ENCODE measurements around the gene RGS6. TPM values are rescaled to one million over a fixed set of nuclear protein-coding genes. Genes with fewer than 3 reads are reported as not detected.

RGS6 gene
- total RNA-seq, 3 donors from 2014 or later: 3.4 to 9.2 (median 4.5) TPM

DNA sequence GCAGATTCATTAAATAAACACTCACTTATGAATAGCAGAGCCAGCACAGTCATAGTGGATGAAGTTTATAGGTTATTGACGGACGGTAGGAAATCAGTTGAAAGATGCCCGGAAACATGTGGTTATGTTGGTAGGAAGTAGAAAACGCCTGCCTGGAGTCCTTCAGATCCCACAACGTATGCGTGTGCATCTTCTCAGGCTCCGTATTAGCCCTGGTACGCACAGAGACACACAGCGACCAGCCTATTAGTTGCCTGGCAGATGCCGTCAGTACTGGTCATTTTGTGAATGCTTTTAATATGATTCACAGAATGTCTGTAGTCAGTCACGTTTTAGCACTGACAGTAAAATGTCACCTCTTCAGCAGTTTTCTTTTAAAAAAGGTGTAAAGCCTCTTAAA is 196.4 kb downstream of the RGS6 start:
- Histone ChIP-seq H3K36me3 (no peaks in the 10 kb centered on the region), H3K4me1 (no peaks in the 10 kb centered on the region), H3K4me3 (no peak overlapping the region), H3K27me3 (no peaks in the 10 kb centered on the region), H3K9me3 (peaks cover 0 to 3% of the 10 kb centered on the region in 2 donors), H3K27ac (no peak overlapping the region)
- DNase-seq (ENCODE audit: low spot score in 2 of 2): no peak
- no peak for TF ChIP-seq POLR2A (IDR thresholded peaks at IDR 0.05)
- TF ChIP-seq, protein P1, sequence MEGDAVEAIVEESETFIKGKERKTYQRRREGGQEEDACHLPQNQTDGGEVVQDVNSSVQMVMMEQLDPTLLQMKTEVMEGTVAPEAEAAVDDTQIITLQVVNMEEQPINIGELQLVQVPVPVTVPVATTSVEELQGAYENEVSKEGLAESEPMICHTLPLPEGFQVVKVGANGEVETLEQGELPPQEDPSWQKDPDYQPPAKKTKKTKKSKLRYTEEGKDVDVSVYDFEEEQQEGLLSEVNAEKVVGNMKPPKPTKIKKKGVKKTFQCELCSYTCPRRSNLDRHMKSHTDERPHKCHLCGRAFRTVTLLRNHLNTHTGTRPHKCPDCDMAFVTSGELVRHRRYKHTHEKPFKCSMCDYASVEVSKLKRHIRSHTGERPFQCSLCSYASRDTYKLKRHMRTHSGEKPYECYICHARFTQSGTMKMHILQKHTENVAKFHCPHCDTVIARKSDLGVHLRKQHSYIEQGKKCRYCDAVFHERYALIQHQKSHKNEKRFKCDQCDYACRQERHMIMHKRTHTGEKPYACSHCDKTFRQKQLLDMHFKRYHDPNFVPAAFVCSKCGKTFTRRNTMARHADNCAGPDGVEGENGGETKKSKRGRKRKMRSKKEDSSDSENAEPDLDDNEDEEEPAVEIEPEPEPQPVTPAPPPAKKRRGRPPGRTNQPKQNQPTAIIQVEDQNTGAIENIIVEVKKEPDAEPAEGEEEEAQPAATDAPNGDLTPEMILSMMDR (IDR thresholded peaks at IDR 0.05): no peak
- no peak for TF ChIP-seq POLR2AphosphoS5 (IDR thresholded peaks at IDR 0.05)
- intact Hi-C loops (cut with DNase I; ENCODE audit: low total_unique reads): loop anchor here (10.0 kb wide), 1 partner anchor 1034 kb away; no protein-coding TSS in a partner anchor

DNA sequence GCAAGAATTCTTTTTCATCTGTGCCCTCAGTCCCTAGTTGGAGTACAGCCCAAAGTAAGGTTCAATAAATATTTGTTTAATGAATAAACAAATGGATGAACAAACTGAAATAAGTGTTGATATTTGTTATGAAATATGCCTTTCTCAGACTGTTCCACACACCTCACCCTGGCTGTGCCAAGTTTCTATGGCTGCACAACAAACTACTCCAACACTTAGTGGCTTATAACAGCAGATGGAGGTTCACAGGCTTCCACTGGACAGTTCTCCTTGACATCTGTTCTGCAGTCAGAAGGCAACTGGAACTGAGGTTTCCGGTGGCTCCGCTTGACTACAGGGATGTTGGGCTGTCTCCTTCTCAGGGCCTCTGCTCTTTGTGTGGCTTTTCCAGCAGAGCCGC is 197.1 kb downstream of the RGS6 start:
- Histone ChIP-seq H3K4me3 (no peak overlapping the region), H3K9me3 (peaks cover 0 to 3% of the 10 kb centered on the region in 2 donors), H3K36me3 (no peaks in the 10 kb centered on the region), H3K27me3 (no peaks in the 10 kb centered on the region), H3K27ac (peak overlapping the region in 1 of 2 donors; percentile 0), H3K4me1 (no peaks in the 10 kb centered on the region)
- TF ChIP-seq POLR2AphosphoS5 (IDR thresholded peaks at IDR 0.05) (no peak), POLR2A (IDR thresholded peaks at IDR 0.05) (no peak)
- TF ChIP-seq, protein P1 (IDR thresholded peaks at IDR 0.05): no peak
- peak; percentile 32 to 60 for DNase-seq (ENCODE audit: low spot score in 2 of 2)
- intact Hi-C loops (cut with DNase I; ENCODE audit: low total_unique reads): loop anchor here (10.0 kb wide), 1 partner anchor 1034 kb away; no protein-coding TSS in a partner anchor

DNA sequence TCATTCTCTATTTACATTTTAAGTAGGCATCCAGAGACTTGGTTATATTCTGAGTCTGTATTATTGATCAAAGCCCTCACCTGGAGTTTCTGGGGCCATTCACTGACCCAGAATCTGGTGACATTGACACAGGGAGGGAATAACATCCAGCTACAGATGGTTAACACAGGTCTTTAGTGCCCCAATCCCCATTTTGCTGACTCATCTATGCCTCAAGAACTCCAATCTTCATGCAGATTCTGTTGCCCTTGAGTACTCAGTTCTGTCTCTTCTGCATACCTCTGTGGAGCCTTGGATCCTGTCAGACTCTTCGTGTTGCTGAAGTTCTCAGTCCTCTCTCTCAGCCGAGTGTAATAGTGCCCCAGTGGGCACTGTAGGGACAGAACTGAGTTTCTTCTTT is 208.9 kb downstream of the RGS6 start:
- TF ChIP-seq POLR2AphosphoS5 (IDR thresholded peaks at IDR 0.05) (no peak), POLR2A (IDR thresholded peaks at IDR 0.05) (no peak)
- TF ChIP-seq, protein P1 (IDR thresholded peaks at IDR 0.05): no peak
- no peaks in the 10 kb centered on the region for H3K4me1 ChIP-seq
- H3K9me3 ChIP-seq: no peaks in the 10 kb centered on the region
- no peaks in the 10 kb centered on the region for H3K27me3 ChIP-seq
- intact Hi-C loops (cut with DNase I; ENCODE audit: low total_unique reads): no loop called here
- no peak overlapping the region for H3K27ac ChIP-seq
- no peak for DNase-seq (ENCODE audit: low spot score in 2 of 2)
- H3K4me3 ChIP-seq: no peak overlapping the region
- H3K36me3 ChIP-seq: no peaks in the 10 kb centered on the region

DNA sequence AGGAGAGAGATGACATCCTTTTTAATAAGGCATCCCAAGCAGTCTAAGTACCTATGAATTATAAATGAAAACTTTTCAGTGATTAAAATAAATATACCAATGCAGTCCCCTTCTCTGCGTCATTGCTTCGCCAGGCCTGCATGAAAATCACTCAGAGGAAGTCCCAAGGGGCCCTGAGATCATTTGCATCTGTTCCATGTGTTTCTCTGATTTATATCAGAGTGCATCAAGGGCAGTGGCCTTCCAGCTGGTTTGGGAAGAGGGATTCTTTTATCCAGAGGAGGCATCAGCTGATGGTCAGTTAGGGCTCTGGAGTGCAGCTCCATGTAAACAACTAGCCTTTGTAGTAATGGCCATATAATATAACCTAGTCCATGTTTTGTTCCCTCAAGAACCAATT is 210.1 kb downstream of the RGS6 start:
- no peak for DNase-seq (ENCODE audit: low spot score in 2 of 2)
- no peak for TF ChIP-seq POLR2A (IDR thresholded peaks at IDR 0.05)
- TF ChIP-seq POLR2AphosphoS5 (IDR thresholded peaks at IDR 0.05): no peak
- TF ChIP-seq, protein P1 (IDR thresholded peaks at IDR 0.05): no peak
- Histone ChIP-seq H3K4me3 (no peak overlapping the region), H3K4me1 (no peaks in the 10 kb centered on the region), H3K27ac (no peak overlapping the region), H3K9me3 (no peaks in the 10 kb centered on the region), H3K36me3 (no peaks in the 10 kb centered on the region), H3K27me3 (no peaks in the 10 kb centered on the region)
- intact Hi-C loops (cut with DNase I; ENCODE audit: low total_unique reads): no loop called here

DNA sequence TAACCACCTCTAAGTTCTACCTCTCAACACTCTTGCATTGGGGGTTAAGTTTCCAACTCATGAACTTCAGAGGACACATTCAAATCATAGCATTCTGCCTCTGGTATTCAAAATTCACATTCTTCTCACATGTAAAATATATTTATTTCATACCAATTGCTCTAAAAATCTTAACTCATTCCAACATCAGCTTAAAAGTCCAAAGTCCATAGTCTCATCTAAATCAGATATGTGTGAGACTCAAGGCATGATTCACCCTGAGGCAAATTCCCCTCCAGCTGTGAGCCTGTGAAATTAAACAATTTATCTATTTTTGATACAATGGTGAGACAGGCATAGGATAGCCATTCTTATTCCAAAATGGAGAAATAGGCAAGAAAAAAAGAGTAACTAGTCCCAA is 214.0 kb downstream of the RGS6 start:
- no peaks in the 10 kb centered on the region for H3K36me3 ChIP-seq
- no peaks in the 10 kb centered on the region for H3K9me3 ChIP-seq
- TF ChIP-seq POLR2AphosphoS5 (IDR thresholded peaks at IDR 0.05) (no peak), POLR2A (IDR thresholded peaks at IDR 0.05) (no peak)
- TF ChIP-seq, protein P1 (IDR thresholded peaks at IDR 0.05): no peak
- H3K4me1 ChIP-seq: no peaks in the 10 kb centered on the region
- H3K27me3 ChIP-seq: no peaks in the 10 kb centered on the region
- no peak overlapping the region for H3K27ac ChIP-seq
- intact Hi-C loops (cut with DNase I; ENCODE audit: low total_unique reads): no loop called here
- DNase-seq (ENCODE audit: low spot score in 2 of 2): no peak
- H3K4me3 ChIP-seq: no peak overlapping the region

All from breast epithelium (tissue), 4 donors.